DND-41 (cell line): ENCODE measurements around the gene VPS37B.

Experiments
- ATAC-seq: fragments of 200-7000 bp; cut with Tn5 transposase; 3 replicates; pipeline ENCODE4 v1.9.1; 2021; ENCODE audit warnings: low read depth; ENCODE audit not compliant: insufficient read depth
- DNase-seq: peaks from one replicate; pipeline ENCODE4 v3.0.0-alpha.2; 2020
- H2AFZ ChIP-seq: 2 replicates; pipeline ENCODE4 v1.6.0; 2012; ENCODE audit warnings: low read depth, low read length
- H3K27ac ChIP-seq: 2 replicates; pipeline ENCODE4 v1.5.1; 2012; ENCODE audit warnings: low read length, inconsistent platforms
- H3K27me3 ChIP-seq: fragments of 200-600 bp; sonication (generic); 2 replicates; pipeline ENCODE4 v1.6.0; 2012; ENCODE audit warnings: low read length, mild to moderate bottlenecking, inconsistent platforms; ENCODE audit not compliant: insufficient read depth, poor library complexity
- H3K36me3 ChIP-seq: 2 replicates; pipeline ENCODE4 v1.5.1; 2012; ENCODE audit warnings: low read length, inconsistent platforms; ENCODE audit not compliant: insufficient read depth
- H3K4me1 ChIP-seq: 2 replicates; pipeline ENCODE4 v1.5.1; 2012; ENCODE audit warnings: mild to moderate bottlenecking, low read length; ENCODE audit not compliant: insufficient read depth
- H3K4me2 ChIP-seq: 2 replicates; pipeline ENCODE4 v1.6.0; 2012; ENCODE audit warnings: mild to moderate bottlenecking, moderate library complexity, low read length, inconsistent platforms; ENCODE audit not compliant: insufficient read depth
- H3K4me3 ChIP-seq, 2 experiments: fragments of 200-600 bp in 1 of 2; shearing (Covaris generic) in 1 of 2; 2 replicates each; pipeline ENCODE4 v1.5.1; 2012 to 2016; ENCODE audit warnings: inconsistent platforms in 2 of 2, low read length in 2 of 2, mild to moderate bottlenecking in 2 of 2, low read depth in 1 of 2, moderate library complexity in 1 of 2
- H3K79me2 ChIP-seq: 2 replicates; pipeline ENCODE4 v1.6.0; 2012; ENCODE audit warnings: low read length, inconsistent platforms; ENCODE audit not compliant: insufficient read depth
- H3K9ac ChIP-seq: 2 replicates; pipeline ENCODE4 v1.6.0; 2012; ENCODE audit warnings: low read depth, mild to moderate bottlenecking, inconsistent platforms, low read length, moderate library complexity
- H3K9me3 ChIP-seq: 2 replicates; pipeline ENCODE4 v1.5.1; 2012; ENCODE audit warnings: low read length, moderate library complexity, mild to moderate bottlenecking, inconsistent platforms; ENCODE audit not compliant: insufficient read depth, severe bottlenecking
- H4K20me1 ChIP-seq: 2 replicates; pipeline ENCODE4 v1.6.0; 2012; ENCODE audit warnings: low read length; ENCODE audit not compliant: insufficient read depth
- EZH2 ChIP-seq: IDR thresholded peaks from 3 replicates; pipeline ENCODE4 v1.6.1; 2012; ENCODE audit warnings: borderline replicate concordance, low read depth, mild to moderate bottlenecking, moderate library complexity, low read length, inconsistent platforms; ENCODE audit not compliant: severe bottlenecking
- TF ChIP-seq, protein P1 (sequence below): IDR thresholded peaks from 2 replicates; pipeline ENCODE4 v1.5.1; 2012; ENCODE audit warnings: borderline replicate concordance, low read length, moderate library complexity, mild to moderate bottlenecking; ENCODE audit not compliant: poor library complexity, severe bottlenecking; ENCODE audit errors: extremely low read depth

VPS37B gene

DNA sequence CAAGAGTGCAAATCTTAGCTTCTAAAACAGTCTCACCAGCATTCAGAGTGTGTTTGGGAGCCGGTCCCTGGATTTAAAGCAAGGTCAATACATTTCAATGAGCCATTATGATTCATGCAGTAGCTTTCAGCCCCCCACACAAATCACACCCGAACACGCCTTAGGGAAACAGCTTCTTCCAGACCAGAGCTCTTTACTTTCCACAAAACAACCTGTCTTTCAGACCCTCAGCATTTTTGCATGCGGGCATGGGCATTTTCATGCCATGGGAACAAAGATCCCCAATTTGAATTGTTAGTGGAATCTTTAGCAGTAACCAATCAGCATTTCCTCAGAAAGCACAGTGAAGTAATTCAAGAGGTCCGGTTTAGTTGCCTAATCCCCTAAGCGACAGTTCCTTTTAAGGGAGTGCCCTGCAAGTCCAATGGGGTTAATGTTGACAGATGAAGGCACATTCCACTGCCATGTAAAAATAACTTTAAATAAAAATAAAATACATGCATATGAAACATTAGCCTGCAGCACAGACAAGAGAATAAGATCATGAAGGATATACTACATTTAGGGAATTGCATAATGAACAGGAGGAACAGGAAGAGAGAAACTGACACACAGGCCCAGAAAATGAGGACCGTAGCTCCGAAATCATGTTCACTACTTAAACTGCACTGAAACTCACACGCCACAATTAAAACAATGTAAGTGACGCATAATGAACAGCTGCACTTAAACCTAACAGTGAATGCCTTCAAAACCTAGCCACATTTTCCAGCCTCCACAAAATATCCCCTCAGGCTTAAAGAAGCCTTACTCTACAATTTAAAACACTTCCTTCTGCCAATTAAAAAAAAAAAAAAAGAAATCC is 4.0 kb downstream of the VPS37B start:
- peaks cover 88% of the 10 kb centered on the region for H3K79me2 ChIP-seq
- no peak overlapping the region for H3K27ac ChIP-seq
- peaks cover 34% of the 10 kb centered on the region for H4K20me1 ChIP-seq
- H3K27me3 ChIP-seq, result no peaks in the 10 kb centered on the region
- TF ChIP-seq, protein P1, sequence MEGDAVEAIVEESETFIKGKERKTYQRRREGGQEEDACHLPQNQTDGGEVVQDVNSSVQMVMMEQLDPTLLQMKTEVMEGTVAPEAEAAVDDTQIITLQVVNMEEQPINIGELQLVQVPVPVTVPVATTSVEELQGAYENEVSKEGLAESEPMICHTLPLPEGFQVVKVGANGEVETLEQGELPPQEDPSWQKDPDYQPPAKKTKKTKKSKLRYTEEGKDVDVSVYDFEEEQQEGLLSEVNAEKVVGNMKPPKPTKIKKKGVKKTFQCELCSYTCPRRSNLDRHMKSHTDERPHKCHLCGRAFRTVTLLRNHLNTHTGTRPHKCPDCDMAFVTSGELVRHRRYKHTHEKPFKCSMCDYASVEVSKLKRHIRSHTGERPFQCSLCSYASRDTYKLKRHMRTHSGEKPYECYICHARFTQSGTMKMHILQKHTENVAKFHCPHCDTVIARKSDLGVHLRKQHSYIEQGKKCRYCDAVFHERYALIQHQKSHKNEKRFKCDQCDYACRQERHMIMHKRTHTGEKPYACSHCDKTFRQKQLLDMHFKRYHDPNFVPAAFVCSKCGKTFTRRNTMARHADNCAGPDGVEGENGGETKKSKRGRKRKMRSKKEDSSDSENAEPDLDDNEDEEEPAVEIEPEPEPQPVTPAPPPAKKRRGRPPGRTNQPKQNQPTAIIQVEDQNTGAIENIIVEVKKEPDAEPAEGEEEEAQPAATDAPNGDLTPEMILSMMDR, result no peak
- TF ChIP-seq EZH2, result no peak
- no peak for DNase-seq
- ATAC-seq, result no peak
- H3K9ac ChIP-seq, result no peak overlapping the region
- H2AFZ ChIP-seq, result no peak overlapping the region
- H3K9me3 ChIP-seq, result no peaks in the 10 kb centered on the region
- H3K4me1 ChIP-seq, result peaks cover 96% of the 10 kb centered on the region
- H3K4me2 ChIP-seq, result peak overlapping the region; percentile 11; the same call in 1 of the 2 replicates
- no peak overlapping the region for H3K4me3 ChIP-seq
- H3K36me3 ChIP-seq, result peaks cover 5% of the 10 kb centered on the region; the same call in 1 of the 2 replicates

DNA sequence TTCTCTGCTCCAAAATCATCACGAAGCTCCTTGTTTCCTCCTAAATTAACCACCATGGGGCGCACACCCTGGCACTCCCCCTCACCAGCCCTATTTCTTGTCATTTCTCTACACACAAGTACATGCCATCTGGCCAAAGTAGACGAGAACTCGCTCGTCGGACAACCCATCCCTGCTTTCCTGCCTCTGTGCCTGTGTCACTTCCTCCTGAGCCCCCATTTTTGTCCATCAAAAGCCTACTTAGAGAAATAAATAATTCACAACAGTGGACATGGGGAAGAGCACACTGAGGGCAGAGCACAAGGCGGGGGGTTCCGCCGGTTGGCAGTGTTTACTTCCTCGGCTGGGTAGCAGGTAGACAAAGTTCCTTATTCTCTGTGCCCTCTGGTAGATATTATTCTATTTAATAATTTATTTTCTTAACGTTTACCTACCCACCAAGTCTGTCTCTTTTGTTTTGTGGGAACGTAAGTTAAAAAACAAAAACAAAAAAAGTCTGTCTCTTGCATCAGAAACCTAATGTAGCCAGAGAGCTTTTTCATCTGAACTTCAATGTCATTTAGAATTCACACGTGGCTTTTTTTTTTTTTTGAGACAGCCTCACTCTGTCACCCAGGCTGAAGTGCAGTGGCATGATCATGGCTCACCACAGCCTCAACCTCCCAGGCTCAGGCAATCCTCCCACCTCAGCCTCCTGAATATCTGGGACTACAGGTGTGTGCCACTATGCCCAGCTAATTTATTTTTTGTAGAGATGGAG is 6.0 kb downstream of the VPS37B start:
- TF ChIP-seq EZH2, result no peak
- TF ChIP-seq, protein P1, result peak; percentile 16
- ATAC-seq (no peak), DNase-seq (no peak)
- Histone ChIP-seq H3K4me2 (peak overlapping the region; percentile 64), H3K79me2 (peaks cover 87% of the 10 kb centered on the region), H3K27me3 (no peaks in the 10 kb centered on the region), H3K36me3 (peaks cover 5% of the 10 kb centered on the region; the same call in 1 of the 2 replicates), H3K4me1 (peaks cover 91% of the 10 kb centered on the region), H3K4me3 (no peak overlapping the region), H3K9me3 (no peaks in the 10 kb centered on the region), H4K20me1 (peaks cover 41% of the 10 kb centered on the region), H3K27ac (peak overlapping the region; percentile 52; the same call in 1 of the 2 replicates), H3K9ac (no peak overlapping the region), H2AFZ (no peak overlapping the region)

- no peak for TF ChIP-seq EZH2
- Histone ChIP-seq H3K9ac (peak overlapping the region; percentile 39), H3K4me3 (peak overlapping the region in 1 of 2 experiments; percentile 47; a peak in 2 of 4 replicates), H3K4me1 (peaks cover 82% of the 10 kb centered on the region), H3K36me3 (peaks cover 2% of the 10 kb centered on the region; the same call in 1 of the 2 replicates), H2AFZ (0 out of 2 replicates have a peak overlapping the region, but pooled peaks have one; percentile 17), H3K4me2 (peak overlapping the region; percentile 64), H3K27ac (peak overlapping the region; percentile 74), H3K79me2 (peaks cover 85% of the 10 kb centered on the region), H3K9me3 (no peaks in the 10 kb centered on the region), H3K27me3 (no peaks in the 10 kb centered on the region), H4K20me1 (peaks cover 42% of the 10 kb centered on the region)
- ATAC-seq (peak; percentile 62), DNase-seq (peak; percentile 43)
Measured at GRCh38 chr12:122888232-122888752, 7.6 kb downstream of the VPS37B start.
